LoVo (cell line): Measurements from ENCODE around the gene SMIM12.
"Not testable (repeated sequence)": the region's sequence is repeated elsewhere in the genome, so short reads cannot be mapped to it uniquely, and the experiment has no call there.

ENCODE experiments used
- DNase-seq: peaks from one replicate; pipeline ENCODE4 v3.0.0-alpha.2; 2016; ENCODE audit warnings: low spot score

SMIM12 gene

DNA sequence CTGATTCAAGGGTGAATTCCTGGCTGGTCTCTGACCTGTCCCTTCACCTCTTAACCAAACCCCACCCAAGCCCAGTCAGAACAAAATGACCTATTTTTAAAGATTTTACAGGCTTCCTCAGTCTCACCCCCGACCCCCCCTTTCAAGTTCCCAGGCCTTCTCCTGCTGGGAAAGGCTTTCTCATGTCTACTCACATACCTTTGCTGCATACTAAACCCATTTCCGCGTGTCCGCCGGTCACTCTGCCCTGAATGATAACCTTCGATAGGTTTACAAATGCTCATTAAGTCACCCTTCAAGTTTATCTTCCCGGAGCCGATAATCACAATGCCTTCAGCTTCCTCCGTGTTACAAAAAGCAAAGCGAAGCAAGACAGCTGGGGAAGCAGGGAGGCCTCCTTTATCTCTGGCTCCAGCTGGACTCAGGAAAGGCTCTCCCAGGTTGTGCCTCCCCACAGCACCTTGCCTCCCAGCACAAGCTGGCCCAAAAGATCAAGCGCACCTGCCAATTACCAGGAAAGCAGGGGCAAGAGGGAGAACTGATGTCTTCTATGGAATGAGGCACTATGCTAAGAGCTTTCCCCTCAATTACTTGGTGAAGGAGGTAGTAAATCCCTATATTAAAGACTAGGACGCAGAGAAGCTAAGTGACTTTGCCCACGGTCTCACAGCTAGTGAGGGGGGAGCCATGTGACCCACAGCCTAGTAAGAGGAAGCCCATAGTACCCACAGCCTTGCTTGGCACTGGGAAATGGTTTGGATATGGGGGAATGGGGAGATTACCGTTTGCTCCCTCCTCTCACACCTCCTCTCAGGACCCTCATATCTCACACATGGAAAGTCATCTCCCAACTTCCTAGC lies 15.9 kb downstream of the SMIM12 start:
- DNase-seq: no peak

DNA sequence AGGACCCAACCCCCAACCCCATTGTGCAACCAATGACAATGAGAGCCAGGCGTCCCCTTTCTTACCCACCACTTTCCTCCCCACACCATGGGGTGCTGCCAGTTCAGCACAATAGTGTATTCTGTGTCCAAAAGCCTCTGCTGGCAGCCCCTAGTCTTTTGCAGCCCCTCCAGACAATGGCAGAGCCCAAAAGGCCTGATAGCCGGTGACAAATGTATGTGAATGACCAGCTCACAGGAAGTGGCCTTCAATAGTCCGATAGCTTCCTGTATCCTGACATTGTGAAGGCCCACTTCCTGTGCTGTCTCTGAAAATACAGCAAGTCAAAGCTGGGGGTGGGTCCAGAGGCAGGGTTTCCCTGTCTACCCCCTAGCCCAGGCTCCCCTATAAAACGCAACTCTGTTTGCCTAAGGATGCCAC lies 16.6 kb downstream of the SMIM12 start:
- no peak for DNase-seq

DNA sequence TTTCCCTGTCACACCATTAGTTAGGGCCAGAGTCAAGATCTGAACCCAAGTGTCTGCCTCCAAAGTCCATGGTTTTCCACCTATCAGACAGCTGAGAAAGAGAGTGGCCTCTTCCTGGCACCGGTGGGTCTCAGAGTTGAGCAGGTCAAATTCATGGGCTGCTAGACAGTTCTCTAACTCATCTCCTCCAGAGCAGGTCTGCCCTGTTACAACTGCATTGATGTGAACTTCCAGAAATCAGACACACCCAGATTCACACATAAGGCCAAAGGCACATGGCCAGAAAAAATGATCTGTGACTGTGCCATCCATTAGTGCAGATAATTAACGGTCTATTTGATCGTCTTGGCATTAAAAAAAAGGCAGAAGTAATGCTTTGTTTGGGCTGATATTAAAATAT lies 17.5 kb downstream of the SMIM12 start:
- no peak for DNase-seq

DNA sequence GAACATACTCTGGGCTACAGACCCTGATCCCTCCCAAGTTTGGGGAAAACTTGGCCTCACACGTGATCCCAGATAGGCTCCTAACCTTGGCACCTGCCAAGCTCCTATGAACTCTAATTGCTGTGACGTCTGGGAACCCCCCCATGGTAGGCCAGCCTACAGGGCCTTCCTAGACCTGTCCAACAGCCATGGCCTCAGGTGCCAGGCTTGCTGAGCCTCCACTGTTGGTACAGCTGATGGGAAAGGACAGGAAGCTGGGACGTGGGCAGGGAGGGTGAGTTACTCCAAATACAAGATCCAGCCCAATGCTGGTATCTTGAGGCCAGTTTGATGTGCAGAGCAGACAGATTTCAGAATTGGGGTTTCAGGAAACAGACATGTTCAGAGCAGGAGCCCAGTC lies 19.1 kb downstream of the SMIM12 start:
- no peak for DNase-seq

DNA sequence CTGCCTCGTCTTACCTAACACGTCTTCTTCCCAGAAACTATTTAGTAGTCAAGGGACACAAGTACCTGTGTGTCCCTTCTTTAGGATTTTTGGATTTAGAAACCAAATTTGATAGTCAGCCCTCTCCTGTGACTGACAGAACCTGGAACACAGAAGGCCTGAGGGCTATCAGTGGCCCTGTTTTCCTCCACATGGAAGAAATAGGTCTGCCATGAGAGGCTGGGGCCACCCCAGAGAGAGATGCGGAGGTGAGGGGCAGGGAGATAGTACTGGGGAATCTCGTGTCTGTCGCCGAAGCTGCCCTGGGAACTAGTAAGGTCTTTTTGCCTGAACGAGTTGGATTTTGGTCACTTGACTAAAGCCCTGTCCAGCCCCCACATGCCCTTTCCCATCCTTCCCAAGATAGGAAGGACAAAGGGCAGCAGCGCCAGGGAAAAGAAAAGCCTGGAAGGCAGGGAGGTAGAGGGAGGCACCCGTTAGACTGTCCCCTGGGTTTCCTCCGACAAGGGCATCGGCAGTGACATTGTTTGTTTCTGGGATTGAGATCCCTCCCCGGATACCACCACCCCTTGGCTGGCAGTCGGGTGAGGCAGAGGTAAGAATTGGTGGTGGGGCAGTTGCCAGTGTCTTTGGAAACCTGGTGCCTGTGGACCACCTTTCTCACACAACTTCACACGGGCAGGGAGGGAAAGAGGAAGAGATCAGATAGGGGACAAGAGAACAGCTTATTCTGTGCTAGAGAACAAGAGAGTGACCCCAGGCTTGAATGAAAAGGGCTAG lies 19.8 kb downstream of the SMIM12 start:
- no peak for DNase-seq

DNA sequence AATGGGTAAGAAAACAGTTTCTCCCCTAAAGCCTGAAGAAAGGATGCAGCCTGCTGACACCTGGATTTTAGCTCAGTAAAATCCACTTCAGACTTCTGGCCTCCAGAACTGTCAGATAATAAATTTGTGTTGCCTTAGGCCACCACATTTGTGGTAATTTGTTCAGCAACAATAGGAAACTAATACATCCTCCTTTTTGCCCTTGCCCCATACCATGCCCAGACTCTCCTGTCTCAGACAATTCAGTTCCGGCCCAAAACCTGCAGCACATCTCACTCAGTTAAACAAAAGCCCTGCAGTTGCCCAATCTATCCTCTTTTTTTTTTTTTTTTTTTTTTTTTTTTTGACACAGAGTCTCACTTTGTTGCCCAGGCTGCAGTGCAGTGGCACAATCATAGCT lies 25.8 kb downstream of the SMIM12 start:
- no peak for DNase-seq

DNA sequence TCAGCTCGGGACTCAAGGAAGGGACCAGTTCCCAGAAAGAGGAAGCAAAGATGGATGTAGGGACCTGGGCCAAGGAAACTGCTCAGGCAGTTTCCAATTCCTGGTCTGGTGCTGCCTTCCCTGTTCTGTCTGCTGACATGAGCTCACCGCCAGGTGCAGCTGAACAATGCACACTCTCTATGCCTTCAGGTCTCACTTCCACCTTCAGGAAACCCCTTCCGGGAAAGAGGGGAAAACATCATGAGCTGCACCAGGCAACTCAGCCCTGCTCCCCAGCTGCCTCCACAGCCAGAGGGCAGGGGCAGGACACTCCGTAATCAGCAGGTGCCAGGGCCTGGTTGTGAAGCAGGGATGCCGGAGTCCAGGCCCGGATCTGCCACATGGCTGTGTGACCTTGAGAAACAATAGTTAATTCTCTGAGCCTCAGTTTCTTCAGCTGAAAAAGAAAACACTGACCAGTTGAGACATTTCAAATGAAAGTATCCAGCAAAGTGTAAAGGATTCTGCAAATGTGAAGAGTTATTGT lies 27.8 kb downstream of the SMIM12 start:
- no peak for DNase-seq

DNA sequence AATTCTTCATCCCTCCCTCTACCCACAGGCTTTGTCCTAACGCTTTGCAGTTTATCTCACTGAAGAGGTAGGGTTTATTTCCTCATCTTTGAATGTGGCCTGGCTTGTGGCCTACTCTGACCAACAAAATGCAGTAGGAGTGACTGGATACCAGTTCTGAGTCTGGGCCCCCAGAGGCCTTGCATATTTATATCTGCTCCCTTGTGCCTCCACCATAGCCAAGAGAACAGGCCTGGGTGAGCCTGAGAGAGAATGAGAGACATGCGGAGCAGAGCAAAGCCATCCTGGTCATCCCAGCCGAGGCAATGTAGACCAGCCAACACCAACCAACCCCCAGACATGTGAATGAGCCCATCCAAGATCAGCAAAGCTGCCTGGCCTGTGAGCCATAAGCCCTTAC lies 30.3 kb downstream of the SMIM12 start:
- no peak for DNase-seq

DNA sequence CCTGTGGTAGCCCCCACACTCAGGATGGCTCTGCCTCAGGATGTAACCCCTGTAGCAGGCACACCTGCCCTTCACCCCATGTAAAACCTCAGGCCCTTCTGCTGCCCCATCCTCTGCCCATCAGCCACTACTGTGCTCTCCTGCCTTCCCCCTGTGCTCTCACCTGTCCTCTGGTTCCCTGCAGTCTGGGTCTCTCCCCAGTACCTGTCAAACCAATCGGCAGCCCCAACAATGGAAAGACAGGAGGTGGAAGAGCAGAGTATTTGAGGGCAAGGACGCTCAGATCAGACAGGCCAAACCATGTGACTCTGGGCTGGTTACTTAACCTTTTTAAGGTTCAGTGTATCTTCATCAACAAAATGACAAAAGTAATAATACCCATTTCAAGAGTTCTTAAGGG lies 30.9 kb downstream of the SMIM12 start:
- no peak for DNase-seq

DNA sequence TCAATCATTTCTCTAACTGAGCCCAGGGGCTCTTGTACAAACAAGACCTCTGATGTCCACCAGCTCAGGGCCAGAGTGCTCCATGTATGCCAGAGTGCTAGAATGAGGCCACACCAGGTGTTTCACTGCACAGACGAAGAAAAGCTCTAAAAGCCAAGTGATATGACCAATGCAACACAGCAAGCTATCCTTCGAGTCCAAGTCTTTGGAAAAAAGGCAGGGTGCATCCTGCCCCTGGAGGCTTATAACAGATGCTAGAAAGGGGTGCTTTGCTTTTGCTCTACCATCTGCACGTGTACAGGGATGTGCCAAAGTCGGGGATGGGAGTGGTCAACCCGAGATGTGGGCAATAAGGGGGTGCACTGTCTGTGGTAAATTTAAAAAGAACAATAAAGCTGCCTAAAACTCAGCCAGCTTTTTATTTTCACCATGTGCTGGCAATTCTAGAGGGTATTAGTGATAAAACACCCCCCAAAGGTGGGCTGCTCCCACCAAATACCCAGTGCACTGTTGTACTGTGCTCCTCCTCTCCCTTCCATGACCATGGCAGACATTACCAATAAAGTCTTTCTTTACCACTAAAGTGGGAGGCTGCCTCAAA lies 32.1 kb downstream of the SMIM12 start:
- DNase-seq: no peak

DNA sequence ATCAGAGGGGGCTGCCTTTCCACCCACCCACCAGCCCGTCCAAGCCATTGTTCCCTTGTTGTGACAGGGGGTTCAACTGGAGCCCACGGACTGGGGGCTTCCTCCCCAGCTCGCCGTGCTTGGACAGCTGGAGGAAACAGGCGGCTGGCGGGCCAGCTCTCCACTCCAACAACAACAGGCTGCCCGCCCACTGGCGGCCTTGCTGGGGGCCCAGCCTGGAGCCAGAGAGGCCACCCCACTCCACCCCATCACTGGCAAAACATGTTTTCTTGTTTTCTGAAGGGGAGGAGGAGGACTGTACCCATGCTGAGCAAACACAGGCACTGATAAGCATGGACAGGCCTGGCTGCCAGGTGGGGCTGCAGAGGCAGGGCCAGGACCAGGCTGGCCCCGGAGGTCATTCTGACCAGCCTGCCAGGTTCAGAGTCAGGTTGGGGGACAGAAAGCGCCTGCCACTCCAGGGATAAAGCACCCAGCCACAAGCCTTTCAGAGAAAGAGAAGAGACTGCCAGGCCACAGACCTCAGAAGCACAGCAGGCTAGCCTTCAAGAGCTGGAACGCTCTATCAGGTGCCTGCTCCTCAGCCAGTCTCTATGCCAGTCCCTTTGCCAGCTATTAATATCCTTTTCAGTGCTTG lies 34.0 kb downstream of the SMIM12 start:
- DNase-seq: no peak

DNA sequence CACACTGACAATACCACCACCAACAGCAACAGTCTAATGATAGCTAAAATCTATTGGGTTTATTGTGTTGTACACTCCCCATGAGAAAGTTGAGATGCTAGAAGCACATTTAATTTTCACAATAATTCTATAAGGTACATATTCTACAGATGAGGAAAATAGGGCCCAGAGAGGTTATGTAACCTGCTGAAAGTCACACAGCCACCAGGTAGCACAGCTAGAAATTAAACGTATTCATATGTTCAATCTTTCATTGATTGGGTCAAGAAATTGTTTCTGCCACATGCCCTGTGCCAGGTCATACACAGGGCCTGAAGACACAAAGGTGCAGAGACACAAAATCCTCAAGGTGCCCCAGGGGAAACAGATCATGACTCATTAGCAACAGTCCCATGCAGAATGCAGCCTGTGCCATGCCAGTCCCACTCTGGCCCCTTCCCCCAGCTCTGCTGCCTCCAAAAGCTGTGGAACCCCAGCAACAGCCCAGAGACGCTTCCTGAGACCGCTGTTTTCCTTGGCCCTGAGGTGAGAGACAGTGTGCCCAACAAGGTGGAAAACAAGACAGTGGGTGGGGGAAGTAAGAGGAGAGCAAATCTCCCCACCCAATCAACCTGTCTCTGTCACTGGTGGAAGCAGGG lies 34.6 kb downstream of the SMIM12 start:
- no peak for DNase-seq

DNA sequence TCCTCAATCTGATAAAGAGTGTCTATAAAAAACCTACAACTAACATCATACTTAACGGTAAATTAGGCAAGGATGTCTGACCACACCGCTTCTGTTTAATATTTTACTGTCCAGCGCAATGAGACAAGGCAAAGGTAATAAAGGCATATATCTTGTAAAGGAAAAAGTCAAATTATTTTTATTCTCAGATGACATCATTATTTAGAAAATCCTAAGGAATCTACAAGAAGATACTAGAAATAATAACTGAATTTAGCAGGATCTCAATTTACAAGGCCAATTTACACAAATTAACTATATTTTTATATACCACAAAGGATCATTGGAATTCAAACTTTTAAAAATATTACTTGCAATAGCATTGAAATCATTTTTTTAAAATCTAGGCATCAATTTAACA lies 37.3 kb downstream of the SMIM12 start:
- DNase-seq: no peak

DNA sequence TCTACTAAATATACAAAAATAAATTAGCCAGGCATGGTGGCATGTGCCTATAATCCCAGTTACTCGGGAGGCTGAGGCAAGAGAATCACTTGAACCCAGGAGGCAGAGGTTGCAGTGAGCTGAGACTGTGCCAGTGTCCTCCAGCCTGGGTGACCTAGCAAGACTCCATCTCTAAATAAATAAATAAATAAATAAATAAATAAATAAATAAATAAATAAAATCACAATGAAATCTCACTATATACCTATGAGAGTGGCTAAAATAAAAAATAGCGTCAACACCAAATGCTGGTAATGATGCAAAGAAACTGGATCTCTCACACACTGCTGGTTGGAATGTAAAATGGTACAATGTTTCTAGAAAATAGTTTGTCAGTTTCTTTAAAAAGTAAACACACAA lies 40.7 kb downstream of the SMIM12 start:
- not testable (repeated sequence) for DNase-seq

DNA sequence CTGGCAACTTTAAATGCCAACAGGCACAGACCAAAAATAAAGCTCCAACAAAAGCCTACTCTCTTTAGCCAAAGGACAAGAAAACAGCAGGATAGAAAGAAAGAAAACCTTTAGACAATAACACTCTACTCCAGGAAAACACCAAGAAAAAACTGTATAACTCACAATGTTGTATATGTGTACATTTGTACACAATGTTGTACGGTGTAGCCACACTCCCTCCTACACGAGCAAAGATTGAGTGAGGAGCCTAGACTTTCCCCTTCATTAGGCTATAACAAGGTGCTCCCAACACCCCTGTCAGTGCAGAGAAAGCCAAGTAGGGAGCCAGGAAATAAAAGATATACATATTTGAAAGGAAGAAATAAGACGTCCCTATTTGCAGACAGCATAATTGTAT lies 42.8 kb downstream of the SMIM12 start:
- no peak for DNase-seq

DNA sequence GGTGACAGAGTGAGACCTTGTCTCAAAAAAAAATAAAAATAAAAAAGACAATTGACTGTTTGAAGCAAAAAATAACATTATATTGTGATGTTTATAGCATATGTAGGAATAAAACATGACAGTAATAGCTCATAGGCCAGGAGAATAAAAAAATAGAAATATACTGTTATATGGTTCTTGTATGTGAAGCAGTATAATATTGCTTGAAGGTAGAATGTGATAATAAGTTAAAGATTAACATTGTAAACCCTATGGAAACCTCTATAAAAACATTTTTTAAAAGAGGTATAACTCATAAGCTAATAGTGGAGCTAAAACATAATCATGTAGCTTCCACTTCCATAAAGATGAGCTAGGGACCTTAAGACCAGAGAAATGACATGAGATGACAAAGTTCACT lies 43.2 kb downstream of the SMIM12 start:
- no peak for DNase-seq

DNA sequence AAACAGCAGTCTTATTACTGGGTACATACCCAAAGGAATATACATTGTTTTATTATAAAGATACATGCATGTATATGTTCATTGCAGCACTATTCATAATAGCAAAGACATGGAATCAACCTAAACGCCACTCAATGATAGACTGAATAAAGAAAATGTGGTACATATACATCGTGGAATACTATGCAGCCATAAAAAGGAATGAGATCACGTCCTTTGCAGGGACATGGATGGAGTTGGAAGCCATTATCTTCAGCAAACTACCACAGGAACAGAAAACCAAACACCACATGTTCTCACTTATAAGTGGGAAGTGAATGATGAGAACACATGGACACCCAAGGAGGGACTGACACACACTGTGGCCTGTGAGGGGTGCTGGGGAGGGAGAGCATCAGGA lies 48.8 kb downstream of the SMIM12 start:
- not testable (repeated sequence) for DNase-seq

DNA sequence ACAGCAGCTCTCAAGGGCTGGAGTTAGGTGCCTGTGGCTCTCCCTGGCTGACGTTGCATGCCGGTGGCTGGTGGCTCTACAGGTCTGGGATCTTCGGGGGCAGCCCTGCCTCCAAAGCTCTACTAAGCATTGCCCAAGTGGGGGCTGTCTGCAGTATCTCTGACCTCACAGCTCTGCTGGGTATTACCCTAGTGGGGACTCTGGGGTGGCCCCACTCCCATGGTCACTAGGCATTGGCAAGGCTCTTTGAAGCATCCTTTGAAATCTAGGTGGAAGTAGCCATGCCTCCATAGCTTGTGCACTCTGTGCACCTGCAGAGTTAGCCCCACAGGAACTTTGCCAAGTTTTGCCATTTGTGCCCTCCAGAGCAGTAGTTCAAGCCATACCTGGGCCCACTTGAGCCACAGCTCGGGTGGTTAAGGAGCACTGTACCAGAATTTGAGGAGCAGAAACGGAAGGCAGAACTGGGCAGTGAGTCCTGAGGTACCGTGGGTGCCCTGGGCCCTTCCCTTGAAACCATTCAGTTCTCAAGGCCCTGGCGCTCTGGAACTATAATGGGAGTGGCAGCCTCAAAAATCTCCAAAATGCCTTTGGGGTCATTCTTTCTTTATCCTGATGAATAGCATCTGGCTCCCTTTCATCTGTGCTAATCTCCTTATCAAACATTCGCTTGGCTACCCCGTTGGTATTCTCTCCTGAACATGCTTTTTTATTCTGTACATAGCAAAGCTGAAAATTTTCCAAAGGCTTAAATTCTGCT lies 51.3 kb downstream of the SMIM12 start:
- DNase-seq: no peak

DNA sequence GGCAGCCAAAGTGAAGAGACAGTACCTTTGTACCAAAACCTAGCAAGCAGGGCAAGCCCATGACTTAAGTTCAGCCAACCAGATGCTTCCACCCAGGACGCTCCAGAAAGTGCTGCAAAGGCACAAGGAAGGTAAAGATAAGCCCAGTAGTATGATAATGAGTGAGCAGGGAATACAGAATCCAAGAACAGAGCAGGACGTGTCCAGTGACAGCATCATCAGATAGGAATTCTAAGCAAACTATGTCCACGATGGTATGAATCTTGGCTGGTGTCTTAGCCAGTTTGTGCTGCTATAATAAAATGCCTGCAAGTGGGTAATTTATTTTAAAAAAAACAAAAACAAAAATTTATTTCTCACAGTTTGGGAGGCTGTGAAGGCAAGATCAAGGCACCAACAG lies 53.2 kb downstream of the SMIM12 start:
- DNase-seq: no peak

DNA sequence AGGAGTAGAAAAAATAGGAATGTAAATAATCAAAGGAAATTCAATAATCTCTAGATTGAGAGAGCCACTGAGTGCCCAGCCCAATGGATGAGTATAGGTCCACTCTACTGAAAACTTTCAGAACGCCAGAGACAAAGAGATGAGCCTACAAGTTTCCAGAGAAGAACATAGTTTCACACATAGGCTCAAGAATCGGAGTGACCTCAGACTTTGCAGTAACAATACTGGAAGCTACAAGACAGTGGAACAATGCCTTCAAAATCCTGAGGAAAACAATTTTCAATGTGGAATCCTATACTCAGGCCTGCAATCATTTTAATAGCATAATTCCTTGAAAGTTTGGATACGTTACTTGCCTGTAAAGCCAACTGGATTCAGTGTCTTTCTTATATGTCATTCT lies 55.8 kb downstream of the SMIM12 start:
- no peak for DNase-seq
